GM23338 (cell line): ENCODE measurements around the gene STX10. TPM values are rescaled to one million over a fixed set of nuclear protein-coding genes. Genes with fewer than 3 reads are reported as not detected.

ENCODE experiments used
- ATAC-seq: fragments of 200-7000 bp; cut with Tn5 transposase; 3 replicates; pipeline ENCODE4 v1.9.1; 2020
- DNase-seq: peaks from one replicate; pipeline ENCODE4 v3.0.0-alpha.2; 2015; ENCODE audit warnings: low spot score
- H2AFZ ChIP-seq: fragments of 200-600 bp; sonication (generic); 2 replicates; pipeline ENCODE4 v1.8.0; 2016; ENCODE audit warnings: antibody characterized with exemption, mild to moderate bottlenecking, moderate library complexity
- H3F3A ChIP-seq: fragments of 200-600 bp; sonication (generic); replicated peaks from 2 replicates; pipeline ENCODE4 v1.8.0; 2017; ENCODE audit warnings: antibody characterized with exemption, mixed run types, low read depth
- H3K27ac ChIP-seq: fragments of 200-600 bp; sonication (generic); 2 replicates; pipeline ENCODE4 v1.6.1; 2016; ENCODE audit warnings: low read depth
- H3K27me3 ChIP-seq: fragments of 200-600 bp; sonication (generic); 2 replicates; pipeline ENCODE4 v1.8.0; 2016; ENCODE audit warnings: mild to moderate bottlenecking, mixed run types, moderate library complexity; ENCODE audit not compliant: insufficient read depth
- H3K36me3 ChIP-seq: fragments of 200-600 bp; sonication (generic); 2 replicates; pipeline ENCODE4 v1.8.0; 2016; ENCODE audit warnings: mild to moderate bottlenecking; ENCODE audit not compliant: insufficient read depth
- H3K4me1 ChIP-seq: fragments of 200-600 bp; sonication (generic); 2 replicates; pipeline ENCODE4 v1.8.0; 2016; ENCODE audit warnings: mild to moderate bottlenecking, moderate library complexity; ENCODE audit not compliant: insufficient read depth
- H3K4me2 ChIP-seq: fragments of 200-600 bp; sonication (generic); 2 replicates; pipeline ENCODE4 v1.7.1; 2017; ENCODE audit warnings: mixed run types
- H3K4me3 ChIP-seq: fragments of 200-600 bp; sonication (generic); 2 replicates; pipeline ENCODE4 v1.6.1; 2016; ENCODE audit warnings: mixed run types
- H3K79me2 ChIP-seq: fragments of 200-600 bp; sonication (generic); replicated peaks from 2 replicates; pipeline ENCODE4 v1.8.0; 2017; ENCODE audit warnings: mild to moderate bottlenecking; ENCODE audit not compliant: insufficient read depth
- H3K9me2 ChIP-seq: fragments of 200-600 bp; sonication (generic); 2 replicates; pipeline ENCODE4 v1.8.0; 2017; ENCODE audit not compliant: insufficient read depth
- H4K20me1 ChIP-seq: fragments of 200-600 bp; sonication (generic); replicated peaks from 2 replicates; pipeline ENCODE4 v1.8.0; 2017; ENCODE audit warnings: mild to moderate bottlenecking; ENCODE audit not compliant: insufficient read depth
- H3K27ac Mint-ChIP-seq: 2 replicates; pipeline ENCODE4 v1.8.0; 2020; ENCODE audit warnings: inconsistent platforms, mild to moderate bottlenecking, moderate library complexity, mixed read lengths
- H3K27me3 Mint-ChIP-seq: 3 replicates; pipeline ENCODE4 v1.8.0; 2022; ENCODE audit warnings: low read depth, mild to moderate bottlenecking, moderate library complexity, mixed read lengths, inconsistent platforms; ENCODE audit not compliant: insufficient read depth, poor library complexity
- H3K36me3 Mint-ChIP-seq: 3 replicates; pipeline ENCODE4 v1.8.0; 2021; ENCODE audit warnings: low read depth, mild to moderate bottlenecking, inconsistent platforms, moderate library complexity, mixed read lengths
- H3K4me1 Mint-ChIP-seq: 3 replicates; pipeline ENCODE4 v1.8.0; 2020; ENCODE audit warnings: mild to moderate bottlenecking, inconsistent platforms, mixed read lengths
- H3K4me3 Mint-ChIP-seq: 3 replicates; pipeline ENCODE4 v1.8.0; 2021; ENCODE audit warnings: moderate library complexity, mild to moderate bottlenecking, inconsistent platforms, mixed read lengths
- H3K9me3 Mint-ChIP-seq: 3 replicates; pipeline ENCODE4 v1.8.0; 2020; ENCODE audit warnings: moderate library complexity, mild to moderate bottlenecking, inconsistent platforms, mixed read lengths
- POLR2AphosphoS5 ChIP-seq: IDR thresholded peaks from 2 replicates; pipeline ENCODE4 v1.6.1; 2016; ENCODE audit warnings: antibody characterized with exemption, low read depth
- ZNF114 ChIP-seq: fragments of 250-450 bp; sonication (Bioruptor Pico); IDR thresholded peaks from 2 replicates; pipeline ENCODE4 v1.5.0; 2020; ENCODE audit warnings: mild to moderate bottlenecking, moderate library complexity
- ZNF331 ChIP-seq: fragments of 250-450 bp; sonication (Bioruptor Pico); IDR thresholded peaks from 2 replicates; pipeline ENCODE4 v1.5.0; 2020; ENCODE audit warnings: low read depth, mild to moderate bottlenecking, moderate library complexity
- polyA plus RNA-seq: library from polyadenylated mRNA; unstranded; fragments of >200 nt; fragmentation: Nextera tagmentation; extraction: Ambion mirVana; gene quantifications from 2 replicates; pipeline ENCODE4 v1.2.1, GENCODE V29; 2016
- total RNA-seq: library from RNA; depleted of rRNA; stranded (reverse); fragments of >200 nt; shearing (Covaris generic); gene quantifications from 2 replicates; pipeline ENCODE4 v1.2.3, GENCODE V29; 2014
- TF ChIP-seq, protein P1 (sequence below): fragments of 250-450 bp; sonication (Bioruptor Pico); IDR thresholded peaks from 2 replicates; pipeline ENCODE4 v1.5.0; 2020; ENCODE audit warnings: mild to moderate bottlenecking, moderate library complexity

Gene STX10
- total and polyA plus RNA-seq, 2 experiments from 2014 or later, result 42.8 to 55.9 TPM

DNA sequence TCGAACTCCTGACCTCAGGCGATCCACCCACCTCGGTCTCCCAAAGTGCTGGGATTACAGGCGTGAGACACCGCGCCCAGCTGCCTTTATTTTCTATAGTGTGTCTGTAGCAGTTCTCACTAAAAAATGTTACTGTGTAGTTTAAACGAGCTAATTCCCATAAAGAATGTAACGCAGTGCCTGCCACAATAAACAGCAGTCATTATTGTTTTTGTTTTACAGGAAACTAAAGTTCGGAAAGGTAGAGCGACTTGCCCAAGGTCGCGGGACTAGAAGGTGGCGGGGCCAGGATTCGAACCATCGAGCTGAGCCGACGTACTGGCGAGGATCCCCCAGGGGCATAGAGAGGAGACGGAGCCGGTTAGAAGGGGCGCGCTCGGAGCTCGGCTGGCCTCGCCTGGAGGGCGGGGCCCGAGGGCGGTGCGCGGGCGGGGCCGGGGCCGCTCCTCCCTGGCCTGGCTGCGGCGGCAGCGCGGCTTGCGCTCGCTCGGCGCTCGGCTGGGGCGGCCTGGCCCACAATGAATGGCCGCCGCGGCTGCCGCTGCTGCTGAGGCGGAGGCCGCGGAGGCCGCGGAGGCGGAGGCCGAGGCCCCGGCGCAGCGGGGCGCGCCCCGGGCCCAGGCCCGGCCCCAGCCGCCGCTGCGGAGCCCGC lies 32.3 kb downstream of the STX10 start, which contains the start of gene NACC1:
TSS of gene NACC1 (plus strand) at position 493 of the 652 bp plus-strand sequence. CDS start 16,944 bp downstream, outside the sequence.
- peaks cover 37% of the 10 kb centered on the region for H3K4me1 ChIP-seq
- Mint-ChIP-seq H3K4me1 (peaks cover 50% of the 10 kb centered on the region), H3K9me3 (peaks cover 3% of the 10 kb centered on the region), H3K27me3 (peaks cover 33% of the 10 kb centered on the region), H3K36me3 (peaks cover 52% of the 10 kb centered on the region), H3K27ac (peak within 1 kb of the TSS; percentile 99), H3K4me3 (peak within 1 kb of the TSS; percentile 99)
- H3K4me3 ChIP-seq, result peak within 1 kb of the TSS; percentile 99
- H3K4me2 ChIP-seq, result peak within 1 kb of the TSS; percentile 94
- H3K9me2 ChIP-seq, result no peaks in the 10 kb centered on the region
- DNase-seq (peak; percentile 94), ATAC-seq (peak; percentile 64)
- no peaks in the 10 kb centered on the region for H3K27me3 ChIP-seq
- H3K27ac ChIP-seq, result peak within 1 kb of the TSS; percentile 98
- peaks cover 76% of the 10 kb centered on the region for H3K79me2 ChIP-seq
- H2AFZ ChIP-seq, result no peak within 1 kb of the TSS; the same call in 1 of the 2 replicates
- peaks cover 9% of the 10 kb centered on the region for H3K36me3 ChIP-seq
- peaks cover 9% of the 10 kb centered on the region for H3F3A ChIP-seq
- peaks cover 46% of the 10 kb centered on the region for H4K20me1 ChIP-seq
- TF ChIP-seq, protein P1, sequence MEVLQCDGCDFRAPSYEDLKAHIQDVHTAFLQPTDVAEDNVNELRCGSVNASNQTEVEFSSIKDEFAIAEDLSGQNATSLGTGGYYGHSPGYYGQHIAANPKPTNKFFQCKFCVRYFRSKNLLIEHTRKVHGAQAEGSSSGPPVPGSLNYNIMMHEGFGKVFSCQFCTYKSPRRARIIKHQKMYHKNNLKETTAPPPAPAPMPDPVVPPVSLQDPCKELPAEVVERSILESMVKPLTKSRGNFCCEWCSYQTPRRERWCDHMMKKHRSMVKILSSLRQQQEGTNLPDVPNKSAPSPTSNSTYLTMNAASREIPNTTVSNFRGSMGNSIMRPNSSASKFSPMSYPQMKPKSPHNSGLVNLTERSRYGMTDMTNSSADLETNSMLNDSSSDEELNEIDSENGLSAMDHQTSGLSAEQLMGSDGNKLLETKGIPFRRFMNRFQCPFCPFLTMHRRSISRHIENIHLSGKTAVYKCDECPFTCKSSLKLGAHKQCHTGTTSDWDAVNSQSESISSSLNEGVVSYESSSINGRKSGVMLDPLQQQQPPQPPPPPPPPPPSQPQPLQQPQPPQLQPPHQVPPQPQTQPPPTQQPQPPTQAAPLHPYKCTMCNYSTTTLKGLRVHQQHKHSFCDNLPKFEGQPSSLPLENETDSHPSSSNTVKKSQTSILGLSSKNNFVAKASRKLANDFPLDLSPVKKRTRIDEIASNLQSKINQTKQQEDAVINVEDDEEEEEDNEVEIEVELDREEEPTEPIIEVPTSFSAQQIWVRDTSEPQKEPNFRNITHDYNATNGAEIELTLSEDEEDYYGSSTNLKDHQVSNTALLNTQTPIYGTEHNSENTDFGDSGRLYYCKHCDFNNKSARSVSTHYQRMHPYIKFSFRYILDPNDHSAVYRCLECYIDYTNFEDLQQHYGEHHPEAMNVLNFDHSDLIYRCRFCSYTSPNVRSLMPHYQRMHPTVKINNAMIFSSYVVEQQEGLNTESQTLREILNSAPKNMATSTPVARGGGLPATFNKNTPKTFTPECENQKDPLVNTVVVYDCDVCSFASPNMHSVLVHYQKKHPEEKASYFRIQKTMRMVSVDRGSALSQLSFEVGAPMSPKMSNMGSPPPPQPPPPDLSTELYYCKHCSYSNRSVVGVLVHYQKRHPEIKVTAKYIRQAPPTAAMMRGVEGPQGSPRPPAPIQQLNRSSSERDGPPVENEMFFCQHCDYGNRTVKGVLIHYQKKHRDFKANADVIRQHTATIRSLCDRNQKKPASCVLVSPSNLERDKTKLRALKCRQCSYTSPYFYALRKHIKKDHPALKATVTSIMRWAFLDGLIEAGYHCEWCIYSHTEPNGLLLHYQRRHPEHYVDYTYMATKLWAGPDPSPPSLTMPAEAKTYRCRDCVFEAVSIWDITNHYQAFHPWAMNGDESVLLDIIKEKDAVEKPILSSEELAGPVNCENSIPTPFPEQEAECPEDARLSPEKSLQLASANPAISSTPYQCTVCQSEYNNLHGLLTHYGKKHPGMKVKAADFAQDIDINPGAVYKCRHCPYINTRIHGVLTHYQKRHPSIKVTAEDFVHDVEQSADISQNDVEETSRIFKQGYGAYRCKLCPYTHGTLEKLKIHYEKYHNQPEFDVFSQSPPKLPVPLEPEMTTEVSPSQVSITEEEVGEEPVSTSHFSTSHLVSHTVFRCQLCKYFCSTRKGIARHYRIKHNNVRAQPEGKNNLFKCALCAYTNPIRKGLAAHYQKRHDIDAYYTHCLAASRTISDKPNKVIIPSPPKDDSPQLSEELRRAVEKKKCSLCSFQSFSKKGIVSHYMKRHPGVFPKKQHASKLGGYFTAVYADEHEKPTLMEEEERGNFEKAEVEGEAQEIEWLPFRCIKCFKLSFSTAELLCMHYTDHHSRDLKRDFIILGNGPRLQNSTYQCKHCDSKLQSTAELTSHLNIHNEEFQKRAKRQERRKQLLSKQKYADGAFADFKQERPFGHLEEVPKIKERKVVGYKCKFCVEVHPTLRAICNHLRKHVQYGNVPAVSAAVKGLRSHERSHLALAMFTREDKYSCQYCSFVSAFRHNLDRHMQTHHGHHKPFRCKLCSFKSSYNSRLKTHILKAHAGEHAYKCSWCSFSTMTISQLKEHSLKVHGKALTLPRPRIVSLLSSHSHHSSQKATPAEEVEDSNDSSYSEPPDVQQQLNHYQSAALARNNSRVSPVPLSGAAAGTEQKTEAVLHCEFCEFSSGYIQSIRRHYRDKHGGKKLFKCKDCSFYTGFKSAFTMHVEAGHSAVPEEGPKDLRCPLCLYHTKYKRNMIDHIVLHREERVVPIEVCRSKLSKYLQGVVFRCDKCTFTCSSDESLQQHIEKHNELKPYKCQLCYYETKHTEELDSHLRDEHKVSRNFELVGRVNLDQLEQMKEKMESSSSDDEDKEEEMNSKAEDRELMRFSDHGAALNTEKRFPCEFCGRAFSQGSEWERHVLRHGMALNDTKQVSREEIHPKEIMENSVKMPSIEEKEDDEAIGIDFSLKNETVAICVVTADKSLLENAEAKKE (CRISPR knock-in tag), result no peak
- TF ChIP-seq ZNF331 (CRISPR knock-in tag) (no peak), ZNF114 (no peak), POLR2AphosphoS5 (peak; percentile 12; the same call in 1 of the 2 replicates)
